SK-N-SH (cell line): ENCODE measurements around the gene PPA1. TPM values are rescaled to one million over a fixed set of nuclear protein-coding genes. Genes with fewer than 3 reads are reported as not detected.

Experiments used
- CTCF ChIA-PET: fragments of 300-600, 350-600 bp; formaldehyde crosslinking; extraction: SDS; loops from one replicate; lab custom pipeline; 2021; lab: Yijun Ruan, JAX
- POLR2A ChIA-PET: fragments of 350-600 bp; sonication (Branson Sonifier 250); formaldehyde crosslinking; extraction: SDS; loops from one replicate; lab custom pipeline; 2020; ENCODE audit warnings: antibody characterized with exemption, inconsistent platforms; lab: Yijun Ruan, JAX
- DNase-seq: peaks from one replicate; pipeline ENCODE4 v3.0.0; 2012
- H2AFZ ChIP-seq: fragments of 200-600 bp; sonication (generic); 2 replicates; pipeline ENCODE4 v1.8.1; 2016; ENCODE audit warnings: antibody characterized with exemption, mild to moderate bottlenecking, low read depth
- H3F3A ChIP-seq: fragments of 200-600 bp; sonication (generic); replicated peaks from 2 replicates; pipeline ENCODE3; 2016; ENCODE audit warnings: antibody characterized with exemption, mild to moderate bottlenecking; ENCODE audit not compliant: insufficient read depth
- H3K27ac ChIP-seq, 2 experiments: fragments of 200-500 bp in 1 of 2; fragments of 200-600 bp in 1 of 2; sonication (Bioruptor generic) in 1 of 2; sonication (generic), shearing (Covaris generic) in 1 of 2; 2 replicates each; pipeline versions ENCODE4 v1.5.1 to v1.6.1; 2014 to 2016; ENCODE audit warnings: low read depth in 2 of 2, inconsistent platforms in 1 of 2, low read length in 1 of 2, mild to moderate bottlenecking in 1 of 2, mixed read lengths in 1 of 2
- H3K27me3 ChIP-seq: fragments of 200-600 bp; sonication (generic), shearing (Covaris generic); 2 replicates; pipeline ENCODE4 v1.6.1; 2016; ENCODE audit warnings: mixed run types; ENCODE audit not compliant: insufficient read depth
- H3K36me3 ChIP-seq, 2 experiments: fragments of 200-500 bp in 1 of 2; fragments of 200-600 bp in 1 of 2; sonication (Bioruptor generic) in 1 of 2; sonication (generic) in 1 of 2; replicated peaks in 1 of 2; 2 replicates each; pipeline versions ENCODE3 to v1.5.1; 2014 to 2016; ENCODE audit warnings: low read length in 1 of 2, mild to moderate bottlenecking in 1 of 2; ENCODE audit not compliant: insufficient read depth in 2 of 2, control insufficient read depth in 1 of 2
- H3K4me1 ChIP-seq, 2 experiments: fragments of 200-500 bp in 1 of 2; fragments of 200-600 bp in 1 of 2; sonication (Bioruptor generic) in 1 of 2; sonication (generic), shearing (Covaris generic) in 1 of 2; 2 replicates each; pipeline versions ENCODE4 v1.5.1 to v1.6.1; 2014 to 2016; ENCODE audit warnings: low read depth in 1 of 2, low read length in 1 of 2, mixed run types in 1 of 2; ENCODE audit not compliant: insufficient read depth in 2 of 2, control insufficient read depth in 1 of 2
- H3K4me2 ChIP-seq: fragments of 200-600 bp; sonication (generic), shearing (Covaris generic); 2 replicates; pipeline ENCODE4 v1.6.1; 2017; ENCODE audit warnings: mixed run types
- H3K4me3 ChIP-seq, 2 experiments: fragments of 200-500 bp in 1 of 2; fragments of 200-600 bp in 1 of 2; sonication (Bioruptor generic) in 1 of 2; sonication (generic), shearing (Covaris generic) in 1 of 2; 2 replicates each; pipeline versions ENCODE4 v1.5.1 to v1.8.1; 2014 to 2016; ENCODE audit warnings: low read depth in 2 of 2, inconsistent platforms in 1 of 2, low read length in 1 of 2, mild to moderate bottlenecking in 1 of 2, mixed read lengths in 1 of 2, moderate library complexity in 1 of 2
- H3K79me2 ChIP-seq: fragments of 200-600 bp; sonication (generic); 2 replicates; pipeline ENCODE4 v1.8.1; 2017; ENCODE audit warnings: mild to moderate bottlenecking; ENCODE audit not compliant: insufficient read depth
- H3K9ac ChIP-seq: fragments of 200-600 bp; sonication (generic); 2 replicates; pipeline ENCODE4 v1.6.1; 2017; ENCODE audit warnings: mixed run types
- H3K9me2 ChIP-seq: fragments of 200-600 bp; sonication (generic); 2 replicates; pipeline ENCODE4 v1.6.1; 2017; ENCODE audit warnings: mixed run types
- H3K9me3 ChIP-seq: fragments of 200-600 bp; sonication (generic); 2 replicates; pipeline ENCODE4 v1.6.1; 2017; ENCODE audit warnings: mixed run types, mild to moderate bottlenecking, moderate library complexity
- H4K20me1 ChIP-seq: fragments of 200-600 bp; sonication (generic); 2 replicates; pipeline ENCODE4 v1.6.1; 2017; ENCODE audit warnings: mild to moderate bottlenecking, mixed run types; ENCODE audit not compliant: insufficient read depth
- CHD2 ChIP-seq: fragments of 150-350 bp; IDR thresholded peaks from 2 replicates; pipeline ENCODE4 v1.6.1; 2018; ENCODE audit warnings: low read length; ENCODE audit not compliant: partially characterized antibody
- ELF1 ChIP-seq: IDR thresholded peaks from 2 replicates; pipeline ENCODE4 v1.4.0; 2012
- FOSL2 ChIP-seq: IDR thresholded peaks from 2 replicates; pipeline ENCODE4 v1.4.0; 2012; ENCODE audit warnings: low read depth, mild to moderate bottlenecking, moderate library complexity, borderline replicate concordance
- GATA2 ChIP-seq: sonication (generic); formaldehyde crosslinking; IDR thresholded peaks from 2 replicates; pipeline ENCODE4 v1.5.0; 2020; ENCODE audit warnings: mild to moderate bottlenecking, missing genetic modification reagents
- JUND ChIP-seq: IDR thresholded peaks from 2 replicates; pipeline ENCODE4 v1.4.0; 2012
- MAX ChIP-seq: IDR thresholded peaks from 2 replicates; pipeline ENCODE4 v1.4.0; 2012; ENCODE audit warnings: low read depth
- NFIC ChIP-seq: IDR thresholded peaks from 2 replicates; pipeline ENCODE4 v1.4.0; 2012; ENCODE audit warnings: borderline replicate concordance
- NRF1 ChIP-seq: IDR thresholded peaks from 2 replicates; pipeline ENCODE4 v1.6.1; 2012; ENCODE audit warnings: low read depth, mild to moderate bottlenecking, low read length
- POLR2AphosphoS5 ChIP-seq: IDR thresholded peaks from 2 replicates; pipeline ENCODE4 v1.6.1; 2012; ENCODE audit warnings: low read depth, low read length
- RAD21 ChIP-seq: IDR thresholded peaks from 2 replicates; pipeline ENCODE4 v1.6.1; 2012; ENCODE audit warnings: mild to moderate bottlenecking, low read length
- REST ChIP-seq: IDR thresholded peaks from 2 replicates; pipeline ENCODE4 v1.6.1; 2012; ENCODE audit warnings: mild to moderate bottlenecking, low read depth, low read length, moderate library complexity
- TAF1 ChIP-seq: IDR thresholded peaks from 2 replicates; pipeline ENCODE4 v1.6.1; 2012; ENCODE audit warnings: low read depth, mild to moderate bottlenecking, low read length, moderate library complexity, borderline replicate concordance
- TEAD4 ChIP-seq: IDR thresholded peaks from 2 replicates; pipeline ENCODE4 v1.4.0; 2012; ENCODE audit warnings: mild to moderate bottlenecking, borderline replicate concordance; ENCODE audit not compliant: insufficient read depth
- USF1 ChIP-seq: IDR thresholded peaks from 2 replicates; pipeline ENCODE4 v1.4.0; 2012; ENCODE audit warnings: low read depth, borderline replicate concordance
- USF2 ChIP-seq: fragments of 150-350 bp; IDR thresholded peaks from 2 replicates; pipeline ENCODE4 v1.6.1; 2017; ENCODE audit warnings: antibody characterized with exemption, low read length, low read depth, borderline replicate concordance
- YY1 ChIP-seq: IDR thresholded peaks from 2 replicates; pipeline ENCODE4 v1.4.0; 2012; ENCODE audit warnings: low read depth, mild to moderate bottlenecking
- ZBTB33 ChIP-seq: IDR thresholded peaks from 2 replicates; pipeline ENCODE4 v1.4.0; 2012; ENCODE audit warnings: low read depth, borderline replicate concordance
- WGBS: methylation state at CpG from one replicate; pipeline ENCODE4 v1.1.6; 2017; ENCODE audit warnings: low lambda C conversion rate; 5-methylcytosine and 5-hydroxymethylcytosine counted together
- polyA plus RNA-seq, 3 experiments: library from polyadenylated mRNA; depleted of rRNA; stranded (reverse); fragments of >200 nt; gene quantifications; 2 replicates each; pipeline ENCODE4 v1.2.3, GENCODE V29; 2012

The PPA1 gene
- polyA plus RNA-seq, 1 of the 3 experiments (the other 2 are of a cell fraction) = 125 TPM

- H3K27me3 ChIP-seq = no peaks in the 10 kb centered on the region
- peaks cover 5 to 10% of the 10 kb centered on the region in 2 experiments; a peak in 3 of 4 replicates for H3K4me1 ChIP-seq
- WGBS = 94% methylated on average over 7 of the region's 7 CpGs
- no peak overlapping the region for H3K4me2 ChIP-seq
- H3F3A ChIP-seq = peaks cover 10% of the 10 kb centered on the region
- POLR2A ChIA-PET = no interaction called here
- H3K27ac ChIP-seq = no peak overlapping the region
- TF ChIP-seq RAD21 (no peak), FOSL2 (no peak), POLR2AphosphoS5 (no peak), MAX (no peak), ELF1 (no peak), REST (no peak), ZBTB33 (no peak), USF2 (no peak), YY1 (no peak), TEAD4 (no peak), GATA2 (CRISPR knock-in tag) (no peak), TAF1 (no peak), USF1 (no peak), JUND (no peak), NRF1 (no peak), NFIC (no peak), CHD2 (no peak)
- no peak for DNase-seq
- CTCF ChIA-PET = interaction anchor here (0.6 to 2.7 kb wide), 5 partner anchors 20 to 197 kb away, joined by 3 to 18 read pairs (median 3); partner anchors contain the start of gene TYSND1
- H3K9me2 ChIP-seq = no peaks in the 10 kb centered on the region
- no peak overlapping the region for H2AFZ ChIP-seq
- peaks cover 72% of the 10 kb centered on the region for H4K20me1 ChIP-seq
- H3K9ac ChIP-seq = no peak overlapping the region
- peaks cover 80% of the 10 kb centered on the region for H3K79me2 ChIP-seq
- peaks cover 33 to 45% of the 10 kb centered on the region in 2 experiments for H3K36me3 ChIP-seq
- H3K9me3 ChIP-seq = no peaks in the 10 kb centered on the region
- H3K4me3 ChIP-seq = no peak overlapping the region
These were observed 66.0 kb downstream of the PPA1 start for GRCh38 chr10:70167246-70167645.
